ENCODE results near the gene ST7. TPM values are rescaled to one million over a fixed set of nuclear protein-coding genes. Genes with fewer than 3 reads are reported as not detected.

The ST7 gene
- total and polyA plus RNA-seq, 2 donors (not counting 3 experiments of a cell fraction or from before 2014, with no cell fraction given), result 18.6 to 24.9 TPM

GRCh38 chr7:116955340-116955739 lies 2.0 kb downstream of the ST7 start:
- ChIA-PET CTCF (no interaction called here), POLR2A (no interaction called here)
- Histone ChIP-seq H3K4me2 (ENCODE audit: insufficient read depth, low read length) (peak overlapping the region; percentile 97), H3K79me2 (ENCODE audit: control insufficient read depth, insufficient read depth, low read length) (peaks cover 49% of the 10 kb centered on the region), H3K27ac (ENCODE audit: insufficient read depth, low read depth, low read length) (no peak overlapping the region), H3K9me3 (replicated peaks; ENCODE audit: control insufficient read depth, insufficient read depth, low read length) (no peaks in the 10 kb centered on the region), H3K9ac (replicated peaks; ENCODE audit: extremely low read depth, insufficient read depth, low read length) (no peak overlapping the region), H3K4me3 (replicated peaks in 1 of 3; ENCODE audit: insufficient read depth in 1 of 3, low read depth in 1 of 3, low read length in 3 of 3) (peak overlapping the region in 1 of 3 experiments; percentile 88), H3K4me1 (ENCODE audit: control insufficient read depth, extremely low read depth, insufficient read depth, low read length) (peaks cover 24% of the 10 kb centered on the region), H2AFZ (ENCODE audit: low read depth, low read length) (no peak overlapping the region), H3K36me3 (ENCODE audit: control insufficient read depth in 2 of 2, extremely low read depth in 1 of 2, insufficient read depth in 2 of 2, low read length in 2 of 2) (no peaks in the 10 kb centered on the region), H3K9me1 (replicated peaks; ENCODE audit: control insufficient read depth, extremely low read depth, insufficient read depth, low read length) (no peaks in the 10 kb centered on the region), H4K20me1 (replicated peaks; ENCODE audit: control insufficient read depth, extremely low read depth, insufficient read depth, low read length) (no peaks in the 10 kb centered on the region), H3K27me3 (ENCODE audit: control insufficient read depth in 2 of 2, insufficient read depth in 2 of 2, low read length in 2 of 2) (no peaks in the 10 kb centered on the region)
- dilution Hi-C loops (cut with MboI; ENCODE audit: extremely low pct_ligation_motif_present, low sequenced_read_pairs), result no loop called here
- TF ChIP-seq FOS (IDR thresholded peaks at IDR 0.05; ENCODE audit: borderline replicate concordance, insufficient read depth, low read length) (no peak), POLR2A (IDR thresholded peaks at IDR 0.05; ENCODE audit: low read depth, low read length) (no peak), MAX (IDR thresholded peaks at IDR 0.05; ENCODE audit: insufficient read depth, insufficient read length) (no peak), CTCF (IDR thresholded peaks at IDR 0.05; ENCODE audit: extremely low read depth in 1 of 2, insufficient read depth in 1 of 2, low read depth in 1 of 2, low read length in 2 of 2) (no peak), JUN (IDR thresholded peaks at IDR 0.05; ENCODE audit: borderline replicate concordance, insufficient read depth, insufficient read length, low read depth) (no peak), POLR2AphosphoS5 (IDR thresholded peaks at IDR 0.05; ENCODE audit: insufficient read depth, low read depth, low read length) (no peak), GATA2 (IDR thresholded peaks at IDR 0.05; ENCODE audit: insufficient read depth, insufficient read length, low read depth, low read length) (no peak), MYC (IDR thresholded peaks at IDR 0.05; ENCODE audit: low read depth, low read length) (no peak), EZH2 (IDR thresholded peaks at IDR 0.05; ENCODE audit: borderline replicate concordance, low read depth, low read length, severe bottlenecking) (no peak)
- FAIRE-seq (no peak), DNase-seq (ENCODE audit: low read depth, low spot score) (peak; percentile 9)
- intact Hi-C loops (cut with micrococcal nuclease), result no loop called here
- BruUV-seq (replicated peaks), result no TSS peak

Data from endothelial cell of umbilical vein (primary cell).